ENCODE data around the gene CIZ1.

DNA sequence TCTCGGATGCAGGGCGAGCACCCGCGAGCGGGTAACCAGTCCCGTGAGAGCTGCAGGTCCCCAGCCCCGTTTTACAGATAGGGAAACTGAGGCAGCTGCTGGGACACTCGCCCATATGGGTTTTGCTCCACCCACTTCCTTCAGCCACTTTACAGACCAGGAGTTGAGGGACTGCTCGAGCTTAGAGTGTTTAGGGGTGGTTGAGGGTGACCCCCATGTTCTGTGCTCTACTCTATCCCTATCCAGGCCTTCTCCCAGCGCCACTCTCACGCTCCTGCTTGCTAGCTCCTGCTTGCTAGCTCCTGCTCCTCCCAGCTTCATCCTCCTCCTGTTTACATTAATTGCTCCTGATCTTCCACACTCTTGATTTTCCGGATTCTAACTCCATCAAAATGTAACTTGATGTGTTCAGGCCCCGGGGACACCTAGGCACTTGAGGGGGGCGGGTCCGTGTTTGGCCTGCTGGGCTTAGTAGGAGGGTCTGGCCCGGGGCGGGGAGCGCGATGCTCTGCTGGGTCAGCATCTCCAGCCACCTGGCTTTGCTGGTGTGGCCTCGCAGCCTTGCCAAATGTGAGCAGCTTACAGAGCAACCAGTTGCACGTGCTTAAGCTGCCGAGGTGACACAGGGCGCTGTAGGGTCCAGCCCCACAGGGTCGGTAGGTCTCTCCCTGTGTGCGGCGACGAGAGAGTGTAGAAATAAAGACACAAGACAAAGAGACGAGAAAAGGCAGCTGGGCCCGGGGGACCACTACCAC, 62.4 kb downstream of the CIZ1 start:
- no peak for TF ChIP-seq POLR2A (IDR thresholded peaks at IDR 0.05)
- TF ChIP-seq, protein P1, sequence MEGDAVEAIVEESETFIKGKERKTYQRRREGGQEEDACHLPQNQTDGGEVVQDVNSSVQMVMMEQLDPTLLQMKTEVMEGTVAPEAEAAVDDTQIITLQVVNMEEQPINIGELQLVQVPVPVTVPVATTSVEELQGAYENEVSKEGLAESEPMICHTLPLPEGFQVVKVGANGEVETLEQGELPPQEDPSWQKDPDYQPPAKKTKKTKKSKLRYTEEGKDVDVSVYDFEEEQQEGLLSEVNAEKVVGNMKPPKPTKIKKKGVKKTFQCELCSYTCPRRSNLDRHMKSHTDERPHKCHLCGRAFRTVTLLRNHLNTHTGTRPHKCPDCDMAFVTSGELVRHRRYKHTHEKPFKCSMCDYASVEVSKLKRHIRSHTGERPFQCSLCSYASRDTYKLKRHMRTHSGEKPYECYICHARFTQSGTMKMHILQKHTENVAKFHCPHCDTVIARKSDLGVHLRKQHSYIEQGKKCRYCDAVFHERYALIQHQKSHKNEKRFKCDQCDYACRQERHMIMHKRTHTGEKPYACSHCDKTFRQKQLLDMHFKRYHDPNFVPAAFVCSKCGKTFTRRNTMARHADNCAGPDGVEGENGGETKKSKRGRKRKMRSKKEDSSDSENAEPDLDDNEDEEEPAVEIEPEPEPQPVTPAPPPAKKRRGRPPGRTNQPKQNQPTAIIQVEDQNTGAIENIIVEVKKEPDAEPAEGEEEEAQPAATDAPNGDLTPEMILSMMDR (IDR thresholded peaks at IDR 0.05), result no peak
